Neural cell (in vitro differentiated cells): ENCODE measurements around the gene RBM3. TPM values are rescaled to one million over a fixed set of nuclear protein-coding genes. Genes with fewer than 3 reads are reported as not detected.

ENCODE experiments used
- H2AFZ ChIP-seq: fragments of 200-600, 300-800 bp; sonication (generic), shearing (Covaris generic); 2 replicates; pipeline ENCODE4 v1.6.0; 2014; ENCODE audit warnings: low read depth, mild to moderate bottlenecking, antibody characterized with exemption, low read length, moderate library complexity
- H3F3A ChIP-seq: fragments of 200-600 bp; shearing (Covaris generic); 2 replicates; pipeline ENCODE4 v1.6.1; 2016; ENCODE audit warnings: mild to moderate bottlenecking, moderate library complexity, mixed read lengths, antibody characterized with exemption, low read length; ENCODE audit not compliant: insufficient read depth, poor library complexity, severe bottlenecking
- H3K27ac ChIP-seq: fragments of 200-600, 300-800 bp; sonication (generic), shearing (Covaris generic); 2 replicates; pipeline ENCODE4 v1.5.1; 2014; ENCODE audit warnings: mild to moderate bottlenecking, low read length, moderate library complexity
- H3K27me3 ChIP-seq: fragments of 300-800, 200-600 bp; sonication (generic), shearing (Covaris generic); 2 replicates; pipeline ENCODE4 v1.6.0; 2014; ENCODE audit warnings: mild to moderate bottlenecking, low read depth, low read length, moderate library complexity; ENCODE audit not compliant: insufficient read depth
- H3K36me3 ChIP-seq: fragments of 300-800, 200-600 bp; sonication (generic), shearing (Covaris generic); 2 replicates; pipeline ENCODE4 v1.5.1; 2014; ENCODE audit warnings: mild to moderate bottlenecking, antibody characterized with exemption, low read length, moderate library complexity; ENCODE audit not compliant: insufficient read depth
- H3K4me2 ChIP-seq: fragments of 300-800, 200-600 bp; sonication (generic), shearing (Covaris generic); 2 replicates; pipeline ENCODE4 v1.6.0; 2014; ENCODE audit warnings: mild to moderate bottlenecking, low read length
- H3K4me3 ChIP-seq: fragments of 300-800, 200-600 bp; sonication (generic), shearing (Covaris generic); 2 replicates; pipeline ENCODE4 v1.5.1; 2014; ENCODE audit warnings: mild to moderate bottlenecking, low read length, moderate library complexity
- H3K79me2 ChIP-seq: fragments of 200-600 bp; shearing (Covaris generic); replicated peaks from 2 replicates; pipeline ENCODE4 v1.6.0; 2014; ENCODE audit warnings: mild to moderate bottlenecking, low read length, moderate library complexity; ENCODE audit not compliant: insufficient read depth
- H3K9ac ChIP-seq: fragments of 300-800, 200-600 bp; sonication (generic), shearing (Covaris generic); 2 replicates; pipeline ENCODE4 v1.6.1; 2016; ENCODE audit warnings: mild to moderate bottlenecking, low read length, mixed read lengths
- H3K9me2 ChIP-seq: fragments of 200-600 bp; shearing (Covaris generic); 2 replicates; pipeline ENCODE4 v1.6.1; 2016; ENCODE audit warnings: mild to moderate bottlenecking, low read length, mixed read lengths; ENCODE audit not compliant: insufficient read depth
- H3K9me3 ChIP-seq: fragments of 200-600, 300-800 bp; sonication (generic), shearing (Covaris generic); 2 replicates; pipeline ENCODE4 v1.6.1; 2016; ENCODE audit warnings: mild to moderate bottlenecking, mixed run types, low read length, moderate library complexity, mixed read lengths
- H4K20me1 ChIP-seq: fragments of 200-600 bp; shearing (Covaris generic); 2 replicates; pipeline ENCODE4 v1.6.1; 2016; ENCODE audit warnings: mild to moderate bottlenecking, mixed run types; ENCODE audit not compliant: insufficient read depth
- EP300 ChIP-seq: fragments of 450-650 bp; conservative IDR thresholded peaks from 2 replicates; pipeline ENCODE4 v1.6.1; 2014; ENCODE audit warnings: antibody characterized with exemption, mild to moderate bottlenecking, moderate library complexity; ENCODE audit not compliant: poor library complexity, severe bottlenecking
- MXI1 ChIP-seq: fragments of 450-650 bp; conservative IDR thresholded peaks from 2 replicates; pipeline ENCODE4 v1.6.1; 2014; ENCODE audit warnings: antibody characterized with exemption, mild to moderate bottlenecking; ENCODE audit not compliant: poor library complexity, severe bottlenecking
- POLR2AphosphoS5 ChIP-seq: IDR thresholded peaks from 2 replicates; pipeline ENCODE4 v1.6.1; 2012
- RAD21 ChIP-seq: fragments of 450-650 bp; conservative IDR thresholded peaks from 2 replicates; pipeline ENCODE4 v1.6.1; 2014; ENCODE audit warnings: antibody characterized with exemption, mild to moderate bottlenecking, moderate library complexity
- SMC3 ChIP-seq: fragments of 450-650 bp; conservative IDR thresholded peaks from 2 replicates; pipeline ENCODE4 v1.6.1; 2014; ENCODE audit warnings: antibody characterized with exemption, mild to moderate bottlenecking, moderate library complexity; ENCODE audit not compliant: poor library complexity
- TAF1 ChIP-seq: IDR thresholded peaks from 2 replicates; pipeline ENCODE4 v1.6.1; 2012; ENCODE audit warnings: low read depth
- polyA plus RNA-seq: library from polyadenylated mRNA; depleted of rRNA; stranded (reverse); fragments of >200 nt; gene quantifications from 2 replicates; pipeline ENCODE4 v1.2.3, GENCODE V29; 2014
- TF ChIP-seq, protein P1 (sequence below): IDR thresholded peaks from 2 replicates; pipeline ENCODE4 v1.6.1; 2012; ENCODE audit warnings: borderline replicate concordance
- TF ChIP-seq, protein P2 (sequence below): fragments of 450-650 bp; IDR thresholded peaks from 2 replicates; pipeline ENCODE4 v1.5.1; 2014; ENCODE audit warnings: antibody characterized with exemption, mild to moderate bottlenecking, moderate library complexity; ENCODE audit not compliant: poor library complexity, severe bottlenecking

The RBM3 gene
- polyA plus RNA-seq, 1 donor from 2014 or later = 378 TPM

DNA sequence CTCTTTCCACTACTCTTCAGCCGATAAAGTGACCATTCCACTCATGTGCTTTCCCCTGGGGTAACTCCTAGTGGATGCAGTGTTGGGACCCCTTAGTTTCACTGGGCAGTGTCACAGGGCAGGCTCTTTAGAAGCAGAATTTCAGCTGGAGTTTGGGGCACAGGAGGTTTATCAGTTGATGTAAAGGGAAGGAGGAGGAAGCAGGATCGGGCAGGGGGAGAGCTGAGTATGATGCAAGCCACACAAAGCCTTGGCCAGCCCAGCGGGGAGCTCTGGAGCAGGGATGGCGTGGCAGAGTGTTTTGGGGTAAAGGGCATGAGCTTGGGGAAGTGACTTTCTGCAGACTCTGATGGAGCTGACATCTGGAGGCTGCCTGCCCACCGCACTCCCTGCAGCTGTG, 42.3 kb downstream of the RBM3 start:
- Histone ChIP-seq H3K36me3 (no peaks in the 10 kb centered on the region), H3K4me3 (no peak overlapping the region), H3K9ac (no peak overlapping the region), H3K27ac (no peak overlapping the region), H3K4me2 (no peak overlapping the region), H3K79me2 (no peaks in the 10 kb centered on the region), H3K9me3 (no peaks in the 10 kb centered on the region), H3K27me3 (no peaks in the 10 kb centered on the region), H4K20me1 (no peaks in the 10 kb centered on the region), H3F3A (no peaks in the 10 kb centered on the region), H2AFZ (no peak overlapping the region), H3K9me2 (no peaks in the 10 kb centered on the region)
- TF ChIP-seq EP300 = no peak
- TF ChIP-seq POLR2AphosphoS5 = no peak
- TF ChIP-seq MXI1 = no peak
- TF ChIP-seq RAD21 = no peak
- TF ChIP-seq, protein P1, sequence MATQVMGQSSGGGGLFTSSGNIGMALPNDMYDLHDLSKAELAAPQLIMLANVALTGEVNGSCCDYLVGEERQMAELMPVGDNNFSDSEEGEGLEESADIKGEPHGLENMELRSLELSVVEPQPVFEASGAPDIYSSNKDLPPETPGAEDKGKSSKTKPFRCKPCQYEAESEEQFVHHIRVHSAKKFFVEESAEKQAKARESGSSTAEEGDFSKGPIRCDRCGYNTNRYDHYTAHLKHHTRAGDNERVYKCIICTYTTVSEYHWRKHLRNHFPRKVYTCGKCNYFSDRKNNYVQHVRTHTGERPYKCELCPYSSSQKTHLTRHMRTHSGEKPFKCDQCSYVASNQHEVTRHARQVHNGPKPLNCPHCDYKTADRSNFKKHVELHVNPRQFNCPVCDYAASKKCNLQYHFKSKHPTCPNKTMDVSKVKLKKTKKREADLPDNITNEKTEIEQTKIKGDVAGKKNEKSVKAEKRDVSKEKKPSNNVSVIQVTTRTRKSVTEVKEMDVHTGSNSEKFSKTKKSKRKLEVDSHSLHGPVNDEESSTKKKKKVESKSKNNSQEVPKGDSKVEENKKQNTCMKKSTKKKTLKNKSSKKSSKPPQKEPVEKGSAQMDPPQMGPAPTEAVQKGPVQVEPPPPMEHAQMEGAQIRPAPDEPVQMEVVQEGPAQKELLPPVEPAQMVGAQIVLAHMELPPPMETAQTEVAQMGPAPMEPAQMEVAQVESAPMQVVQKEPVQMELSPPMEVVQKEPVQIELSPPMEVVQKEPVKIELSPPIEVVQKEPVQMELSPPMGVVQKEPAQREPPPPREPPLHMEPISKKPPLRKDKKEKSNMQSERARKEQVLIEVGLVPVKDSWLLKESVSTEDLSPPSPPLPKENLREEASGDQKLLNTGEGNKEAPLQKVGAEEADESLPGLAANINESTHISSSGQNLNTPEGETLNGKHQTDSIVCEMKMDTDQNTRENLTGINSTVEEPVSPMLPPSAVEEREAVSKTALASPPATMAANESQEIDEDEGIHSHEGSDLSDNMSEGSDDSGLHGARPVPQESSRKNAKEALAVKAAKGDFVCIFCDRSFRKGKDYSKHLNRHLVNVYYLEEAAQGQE = no peak
- TF ChIP-seq TAF1 = no peak
- no peak for TF ChIP-seq SMC3

DNA sequence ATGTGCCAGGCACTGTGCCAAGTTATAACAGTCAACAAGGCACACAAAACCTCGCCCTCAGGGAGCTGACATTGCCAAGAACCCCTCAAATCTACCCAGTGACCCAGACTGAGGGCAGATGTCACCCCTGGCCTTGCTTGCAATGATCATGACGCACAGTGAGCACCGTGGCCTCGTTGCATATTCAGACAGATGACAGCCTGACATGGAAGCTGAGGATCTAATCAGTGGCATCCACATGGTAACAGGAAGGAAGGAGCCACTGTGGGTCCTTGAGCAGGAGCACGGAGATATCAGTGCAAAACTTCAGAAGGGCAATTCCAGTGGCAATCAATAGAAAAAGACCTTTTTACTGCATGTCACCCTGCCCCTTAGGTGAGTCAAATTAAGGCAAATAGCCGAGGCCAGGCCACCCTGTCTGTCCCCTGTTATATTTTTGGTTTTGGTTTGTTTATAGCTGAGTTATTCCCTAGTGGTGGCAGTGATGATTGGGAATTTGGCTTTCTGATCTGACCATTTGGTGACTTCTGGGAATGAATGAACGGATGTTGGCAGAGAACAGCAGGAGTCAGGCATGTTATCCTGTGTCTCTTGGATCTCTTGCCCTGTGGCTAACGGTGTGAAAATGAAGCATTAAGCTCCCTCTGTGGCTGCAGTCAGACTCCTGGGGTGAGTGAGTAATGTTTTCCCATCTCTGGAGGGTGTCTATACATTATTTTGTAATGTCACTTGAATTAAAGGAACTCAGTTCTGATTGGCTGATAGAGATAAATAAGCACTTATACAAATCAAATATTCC, 43.5 kb downstream of the RBM3 start:
- H3K79me2 ChIP-seq = no peaks in the 10 kb centered on the region
- TF ChIP-seq TAF1 (no peak), POLR2AphosphoS5 (no peak), MXI1 (no peak), RAD21 (no peak), EP300 (no peak)
- TF ChIP-seq, protein P2, sequence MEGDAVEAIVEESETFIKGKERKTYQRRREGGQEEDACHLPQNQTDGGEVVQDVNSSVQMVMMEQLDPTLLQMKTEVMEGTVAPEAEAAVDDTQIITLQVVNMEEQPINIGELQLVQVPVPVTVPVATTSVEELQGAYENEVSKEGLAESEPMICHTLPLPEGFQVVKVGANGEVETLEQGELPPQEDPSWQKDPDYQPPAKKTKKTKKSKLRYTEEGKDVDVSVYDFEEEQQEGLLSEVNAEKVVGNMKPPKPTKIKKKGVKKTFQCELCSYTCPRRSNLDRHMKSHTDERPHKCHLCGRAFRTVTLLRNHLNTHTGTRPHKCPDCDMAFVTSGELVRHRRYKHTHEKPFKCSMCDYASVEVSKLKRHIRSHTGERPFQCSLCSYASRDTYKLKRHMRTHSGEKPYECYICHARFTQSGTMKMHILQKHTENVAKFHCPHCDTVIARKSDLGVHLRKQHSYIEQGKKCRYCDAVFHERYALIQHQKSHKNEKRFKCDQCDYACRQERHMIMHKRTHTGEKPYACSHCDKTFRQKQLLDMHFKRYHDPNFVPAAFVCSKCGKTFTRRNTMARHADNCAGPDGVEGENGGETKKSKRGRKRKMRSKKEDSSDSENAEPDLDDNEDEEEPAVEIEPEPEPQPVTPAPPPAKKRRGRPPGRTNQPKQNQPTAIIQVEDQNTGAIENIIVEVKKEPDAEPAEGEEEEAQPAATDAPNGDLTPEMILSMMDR = no peak
- no peaks in the 10 kb centered on the region for H3K9me3 ChIP-seq
- H3K36me3 ChIP-seq = no peaks in the 10 kb centered on the region
- H3F3A ChIP-seq = no peaks in the 10 kb centered on the region
- H3K9me2 ChIP-seq = no peaks in the 10 kb centered on the region
- H3K27me3 ChIP-seq = no peaks in the 10 kb centered on the region
- no peak overlapping the region for H2AFZ ChIP-seq
- no peak overlapping the region for H3K9ac ChIP-seq
- no peak overlapping the region for H3K4me3 ChIP-seq
- H3K4me2 ChIP-seq = no peak overlapping the region
- H3K27ac ChIP-seq = no peak overlapping the region
- no peaks in the 10 kb centered on the region for H4K20me1 ChIP-seq
